GM21447 (cell line): ENCODE measurements around the gene FGF22.
"Not testable (repeated sequence)": the region's sequence is repeated elsewhere in the genome, so short reads cannot be mapped to it uniquely, and the experiment has no call there.

Experiments
- ATAC-seq: cut with Tn5 transposase; IDR thresholded peaks from one replicate; pipeline ENCODE4 v1.9.1; 2021; ENCODE audit not compliant: unreplicated experiment

Gene FGF22

GRCh38 chr19:607301-608154 is 32.2 kb upstream of the FGF22 start:
- no peak for ATAC-seq

DNA sequence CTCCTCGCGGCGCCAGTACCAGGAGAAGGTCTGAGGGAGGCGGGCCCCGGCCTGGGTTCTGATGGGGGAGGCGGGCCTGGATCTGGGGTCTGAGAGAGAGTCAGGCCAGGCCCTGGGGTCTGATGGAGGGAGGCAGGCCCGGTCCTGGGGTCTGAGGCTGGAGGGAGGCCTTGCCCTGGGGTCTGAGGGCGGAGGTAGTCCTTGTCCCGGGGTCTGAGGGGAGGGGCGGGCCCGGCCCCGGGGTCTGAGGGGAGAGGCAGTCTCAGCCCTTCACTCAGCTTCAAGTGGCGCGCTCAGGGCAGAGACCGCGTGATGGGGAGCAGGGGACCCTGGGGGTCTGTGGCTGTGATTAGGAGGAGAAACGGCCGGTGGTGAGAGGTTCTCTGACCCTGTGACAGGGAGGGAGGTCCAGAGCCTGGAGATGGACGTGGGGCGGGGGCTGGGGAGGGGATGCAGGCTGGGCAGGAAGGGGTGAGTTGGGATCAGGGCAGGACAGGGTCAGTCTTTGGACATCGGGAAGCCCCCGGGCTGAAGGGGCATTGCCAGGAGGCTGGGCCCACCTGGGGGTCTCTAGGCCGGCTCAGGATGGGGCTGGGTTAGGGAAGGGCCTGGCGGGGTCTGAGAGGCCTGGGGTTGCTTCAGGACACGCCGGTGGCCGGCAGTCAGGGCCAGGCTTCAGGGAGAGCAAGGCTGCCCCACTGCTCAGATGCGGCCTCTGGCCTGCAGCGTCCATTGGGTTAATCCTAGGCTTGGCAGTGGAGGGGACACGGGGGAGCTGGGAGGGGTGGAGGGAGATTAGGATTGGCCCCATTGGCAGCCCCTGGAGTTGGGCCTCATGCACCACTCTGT is 31.3 kb upstream of the FGF22 start:
- ATAC-seq = no peak

DNA sequence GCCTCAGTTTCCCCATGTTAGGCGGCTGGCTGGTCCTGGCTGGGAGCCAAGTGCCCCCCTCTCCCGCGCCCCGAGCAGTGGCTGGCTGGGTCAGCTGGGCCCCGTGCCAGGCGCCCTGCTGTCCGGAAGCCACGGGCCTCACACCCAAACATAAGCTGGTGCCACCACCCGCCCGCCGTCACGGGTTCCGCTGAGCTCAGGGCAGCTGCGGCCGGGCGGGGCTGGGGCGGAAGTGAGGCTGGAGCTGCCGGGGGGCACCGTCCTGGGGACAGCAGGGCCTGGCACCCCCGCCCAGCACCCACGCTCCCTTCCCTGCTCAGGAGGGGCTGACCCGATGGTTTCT is 30.7 kb upstream of the FGF22 start:
- no peak for ATAC-seq

GRCh38 chr19:610071-610800 is 29.4 kb upstream of the FGF22 start:
- ATAC-seq = no peak

DNA sequence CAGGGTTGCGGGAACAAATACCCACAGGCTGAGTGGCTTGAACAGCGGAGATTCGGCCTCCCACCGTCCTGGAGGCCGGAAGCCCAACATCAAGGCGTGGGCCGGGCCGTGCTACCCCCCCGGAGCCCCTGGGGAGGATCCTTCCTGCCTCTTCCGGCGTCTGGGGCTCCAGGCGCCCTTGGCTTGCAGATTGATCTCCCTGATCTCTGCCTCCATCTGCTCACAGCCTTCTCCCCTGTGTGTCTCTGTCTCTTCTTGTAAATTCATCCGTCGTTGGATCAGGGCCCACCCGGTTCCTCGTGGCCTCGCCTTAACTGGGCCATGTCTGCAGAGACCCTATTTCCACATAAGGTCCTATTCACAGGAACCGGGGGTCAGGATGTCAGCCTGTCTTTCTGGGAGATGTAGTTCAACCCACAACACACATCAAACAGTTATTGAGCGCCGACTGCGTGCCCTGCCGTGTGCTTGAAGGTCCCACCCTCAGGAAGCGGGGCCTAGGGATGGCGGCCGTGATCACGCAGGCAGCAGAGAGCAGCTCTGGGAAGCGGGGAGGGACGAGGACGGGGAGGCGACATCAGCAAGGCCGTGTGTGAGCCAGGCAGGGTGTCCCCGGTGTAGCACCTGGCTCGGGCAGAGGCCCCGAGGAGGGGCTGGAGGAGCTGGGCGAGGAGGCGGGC is 28.7 kb upstream of the FGF22 start:
- peak; percentile 42 for ATAC-seq

GRCh38 chr19:611481-611868 is 28.2 kb upstream of the FGF22 start:
- no peak for ATAC-seq

DNA sequence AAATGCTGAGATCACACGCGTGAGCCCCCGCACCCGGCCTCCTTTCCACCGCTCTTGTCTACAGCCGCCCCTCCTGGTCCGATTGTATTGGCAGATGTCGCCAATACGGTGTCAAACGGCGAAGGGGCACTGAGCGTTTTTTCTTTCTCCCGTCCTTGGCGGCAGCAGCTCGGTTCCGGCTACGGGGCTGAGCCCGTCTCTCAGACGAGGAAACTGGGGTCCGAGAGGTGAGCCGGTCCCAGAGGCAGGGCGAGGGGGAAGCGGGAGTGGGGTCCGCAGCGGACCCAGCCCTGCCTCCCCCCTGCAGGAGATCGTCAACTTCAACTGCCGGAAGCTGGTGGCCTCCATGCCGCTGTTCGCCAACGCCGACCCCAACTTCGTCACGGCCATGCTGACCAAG is 26.7 kb upstream of the FGF22 start:
- ATAC-seq = no peak

DNA sequence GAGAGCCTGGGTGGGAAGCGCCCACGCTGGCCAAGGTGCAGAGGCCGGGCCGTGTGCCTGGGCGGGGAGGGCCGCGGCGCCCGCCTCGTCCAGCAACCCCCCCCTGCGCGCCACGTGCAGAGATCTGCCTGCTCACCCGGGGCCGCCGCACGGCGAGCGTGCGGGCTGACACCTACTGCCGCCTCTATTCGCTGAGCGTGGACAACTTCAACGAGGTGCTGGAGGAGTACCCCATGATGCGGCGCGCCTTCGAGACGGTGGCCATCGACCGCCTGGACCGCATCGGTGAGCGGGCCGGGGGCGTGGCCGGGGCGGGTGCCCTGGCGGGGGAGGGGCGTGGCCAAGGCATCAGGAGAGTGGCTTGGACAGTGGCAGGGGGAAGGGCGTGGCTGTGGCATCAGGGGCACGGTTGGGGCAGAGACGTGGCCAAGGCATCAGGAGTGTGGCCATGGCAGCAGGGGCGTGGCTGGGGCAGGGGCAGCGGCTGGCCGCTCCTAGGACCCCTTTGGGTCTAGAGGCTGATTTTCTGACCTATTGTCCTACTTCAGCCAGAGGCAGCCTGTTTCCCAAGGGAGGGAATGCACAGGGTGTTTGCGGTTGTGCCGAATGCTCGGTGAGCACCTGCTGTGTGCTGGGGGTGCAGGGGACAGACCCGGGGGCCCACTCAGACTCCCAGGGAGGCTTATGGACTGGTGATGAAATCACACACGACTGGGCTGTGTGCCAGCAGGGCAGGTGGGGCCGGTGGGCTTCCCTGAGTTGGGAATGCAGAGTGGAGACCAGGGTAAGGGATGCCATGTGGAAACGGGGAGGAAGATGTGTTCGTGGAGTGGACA is 25.7 kb upstream of the FGF22 start:
- ATAC-seq = no peak

GRCh38 chr19:615619-616018 is 24.1 kb upstream of the FGF22 start:
- ATAC-seq = no peak

- ATAC-seq = no peak
These were observed 23.5 kb upstream of the FGF22 start for GRCh38 chr19:616062-616700.

GRCh38 chr19:616747-617526 is 22.7 kb upstream of the FGF22 start:
- ATAC-seq = no peak

DNA sequence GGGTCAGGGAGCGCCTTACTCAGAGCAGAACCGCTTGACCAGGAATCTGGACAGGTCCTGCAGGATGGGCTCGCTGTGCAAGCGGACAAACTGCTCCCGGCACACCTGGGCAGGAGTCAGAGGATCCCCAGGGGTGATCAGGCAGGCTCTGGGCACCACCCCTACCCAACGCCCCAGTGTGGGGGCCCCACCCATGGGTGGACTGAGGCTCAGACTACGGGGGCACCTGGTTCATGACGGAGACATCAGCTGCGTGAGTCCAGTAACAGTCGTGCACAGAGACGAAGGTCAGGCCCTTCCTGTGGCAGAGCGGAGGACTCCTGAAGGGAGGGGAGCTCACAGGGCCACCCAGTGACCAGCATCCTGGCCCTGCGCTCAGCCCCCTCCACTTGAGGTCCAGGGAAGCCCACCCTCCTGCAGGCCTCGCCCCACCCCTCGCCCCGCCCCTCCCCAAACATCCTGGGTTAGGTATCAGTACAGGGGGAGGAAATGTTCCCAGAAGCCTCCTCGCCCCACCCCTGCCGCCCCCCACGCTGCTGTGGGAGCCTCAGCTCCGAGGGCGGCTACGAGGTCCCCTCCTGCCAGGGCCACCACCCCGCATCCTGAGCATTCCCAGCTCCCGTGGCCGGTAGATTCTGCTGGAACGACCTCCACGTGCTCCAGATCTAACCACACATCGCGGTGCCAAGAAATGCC is 22.0 kb upstream of the FGF22 start:
- no peak for ATAC-seq

- no peak for ATAC-seq
These were observed 21.4 kb upstream of the FGF22 start for GRCh38 chr19:618247-618619.

DNA sequence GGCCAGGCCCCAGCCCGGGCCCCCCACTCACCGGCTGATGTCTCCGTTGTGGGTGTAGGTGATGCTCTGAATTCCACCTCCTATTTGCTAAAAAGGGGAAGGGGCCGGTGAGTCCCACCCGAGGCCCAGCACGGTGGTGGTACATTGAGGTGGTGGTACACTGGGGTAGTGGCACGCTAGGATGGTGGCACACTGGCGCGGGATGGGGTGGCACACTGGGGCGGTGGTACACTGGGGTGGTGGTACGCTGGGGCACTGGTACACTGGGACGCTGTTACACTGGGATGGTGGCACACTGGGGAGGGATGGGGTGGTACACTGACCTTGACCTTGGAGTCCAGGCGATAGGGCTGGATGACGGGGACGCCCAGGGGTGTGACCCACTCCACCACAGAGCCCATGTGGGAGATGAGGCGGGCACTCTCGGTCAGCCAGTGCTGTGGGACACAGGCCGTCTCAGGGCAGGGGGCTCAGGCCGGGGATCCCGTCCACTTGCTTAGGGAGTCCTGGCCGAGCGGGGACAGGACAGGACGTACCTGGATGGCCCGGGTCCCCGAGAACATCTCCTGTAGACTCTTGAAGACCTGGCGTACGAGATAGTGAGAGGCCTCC is 20.9 kb upstream of the FGF22 start:
- no peak for ATAC-seq

- ATAC-seq = no peak
These were observed 20.2 kb upstream of the FGF22 start for GRCh38 chr19:619286-620002.

- ATAC-seq = no peak
These were observed 19.4 kb upstream of the FGF22 start for GRCh38 chr19:620166-620862.

- ATAC-seq = not testable (repeated sequence)
These were observed 18.5 kb upstream of the FGF22 start for GRCh38 chr19:621191-621590.
